OCI-LY7 (cell line): ENCODE measurements around the gene CDK14. TPM values are rescaled to one million over a fixed set of nuclear protein-coding genes. Genes with fewer than 3 reads are reported as not detected.

Experiments
- BruUV-seq: library from RNA; stranded (reverse); fragments of 400-500 nt; replicated peaks from 2 replicates; lab custom pipeline; 2021; lab: Mats Ljungman, UMichigan
- CTCF ChIA-PET: fragments of 300-600 bp; sonication (Branson Sonifier 250); formaldehyde crosslinking; loops from one replicate; lab custom pipeline; 2022; ENCODE audit warnings: antibody characterized with exemption; ENCODE audit not compliant: unreplicated experiment; lab: Charles Lee
- POLR2A ChIA-PET: fragments of 300-600 bp; sonication (Branson Sonifier 250); formaldehyde crosslinking; loops from one replicate; lab custom pipeline; 2022; ENCODE audit warnings: antibody characterized with exemption; lab: Charles Lee
- DNase-seq: peaks from one replicate; pipeline ENCODE4 v3.0.0-alpha.2; 2015; ENCODE audit warnings: low spot score
- H2AFZ ChIP-seq: fragments of 200-600 bp; sonication (generic), shearing (Covaris generic); 2 replicates; pipeline ENCODE4 v1.6.1; 2014; ENCODE audit warnings: mild to moderate bottlenecking, antibody characterized with exemption, low read length, moderate library complexity
- H3K27ac ChIP-seq: fragments of 200-600 bp; sonication (generic); 2 replicates; pipeline ENCODE4 v1.5.1; 2014; ENCODE audit warnings: mixed run types, low read depth, mild to moderate bottlenecking, moderate library complexity, low read length, inconsistent platforms; ENCODE audit not compliant: poor library complexity, severe bottlenecking
- H3K36me3 ChIP-seq: fragments of 200-600 bp; sonication (generic); 2 replicates; pipeline ENCODE4 v1.6.1; 2014; ENCODE audit warnings: mild to moderate bottlenecking, antibody characterized with exemption, low read length, moderate library complexity, mixed read lengths; ENCODE audit not compliant: insufficient read depth
- H3K4me1 ChIP-seq: fragments of 200-600 bp; sonication (generic); 2 replicates; pipeline ENCODE4 v1.5.1; 2014; ENCODE audit warnings: mild to moderate bottlenecking, low read length; ENCODE audit not compliant: insufficient read depth, poor library complexity, severe bottlenecking
- H3K4me2 ChIP-seq: fragments of 200-600 bp; sonication (generic); 2 replicates; pipeline ENCODE4 v1.6.1; 2014; ENCODE audit warnings: mild to moderate bottlenecking, low read length
- H3K4me3 ChIP-seq: fragments of 200-600 bp; sonication (generic); 2 replicates; pipeline ENCODE4 v1.5.1; 2014; ENCODE audit warnings: mild to moderate bottlenecking, low read depth, low read length; ENCODE audit not compliant: poor library complexity, severe bottlenecking
- H3K79me2 ChIP-seq: fragments of 200-600 bp; sonication (generic); 2 replicates; pipeline ENCODE4 v1.6.1; 2016; ENCODE audit warnings: low read depth, mild to moderate bottlenecking, low read length, moderate library complexity, mixed read lengths; ENCODE audit not compliant: insufficient read depth
- H3K9me2 ChIP-seq: fragments of 200-600 bp; sonication (generic); 2 replicates; pipeline ENCODE4 v1.6.1; 2016; ENCODE audit warnings: mild to moderate bottlenecking, low read length, mixed read lengths; ENCODE audit not compliant: insufficient read depth
- H3K9me3 ChIP-seq: fragments of 200-600 bp; sonication (generic); 2 replicates; pipeline ENCODE4 v1.6.1; 2014; ENCODE audit warnings: mild to moderate bottlenecking, mixed run types, low read length, mixed read lengths
- H4K20me1 ChIP-seq: fragments of 200-600 bp; sonication (generic); 2 replicates; pipeline ENCODE4 v1.6.1; 2014; ENCODE audit warnings: mild to moderate bottlenecking, antibody characterized with exemption, low read length, moderate library complexity, mixed read lengths; ENCODE audit not compliant: insufficient read depth
- EZH2phosphoT487 ChIP-seq: fragments of 200-600 bp; sonication (generic); IDR thresholded peaks from 2 replicates; pipeline ENCODE4 v1.6.1; 2018; ENCODE audit warnings: low read depth, borderline replicate concordance, mild to moderate bottlenecking, mixed run types, antibody characterized with exemption, low read length, moderate library complexity, mixed read lengths
- intact Hi-C: fragments of 100-400 bp; cut with micrococcal nuclease; formaldehyde crosslinking; loops from one replicate; pipeline ENCODE4 v1.10.0; 2022; ENCODE audit not compliant: unreplicated experiment
- total RNA-seq, 2 experiments: library from RNA; depleted of rRNA in 1 of 2; stranded (reverse); fragments of >200 nt in 1 of 2; shearing (Covaris generic) in 1 of 2; gene quantifications; 2 replicates each; pipeline ENCODE4 v1.2.3, GENCODE V29; 2014 to 2022
- TF ChIP-seq, protein P1 (sequence below): fragments of 200-600 bp; sonication (generic); conservative IDR thresholded peaks from 2 replicates; pipeline ENCODE4 v1.5.1; 2014; ENCODE audit warnings: mild to moderate bottlenecking, antibody characterized with exemption, low read length, moderate library complexity, mixed read lengths

Gene CDK14
- total RNA-seq, 2 experiments from 2014 or later: 90.7 to 111 TPM

DNA sequence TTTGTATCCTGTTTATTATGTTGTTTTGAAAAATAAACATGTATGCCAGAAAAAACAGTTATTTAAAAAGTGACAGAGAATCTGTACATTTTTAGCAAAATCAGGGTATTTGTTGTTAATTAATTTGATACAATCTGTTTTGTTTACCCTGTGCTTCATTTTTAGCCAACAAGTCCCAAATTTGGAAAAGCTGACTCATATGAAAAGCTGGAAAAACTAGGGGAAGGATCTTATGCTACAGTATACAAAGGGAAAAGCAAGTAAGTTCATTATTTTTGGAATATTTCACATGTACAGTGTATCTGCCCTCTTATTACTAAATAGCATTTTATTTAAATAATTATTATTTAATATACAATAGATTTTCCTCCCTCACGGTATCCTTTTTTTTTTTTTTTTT lies 151.4 kb downstream of the CDK14 start:
- H3K79me2 ChIP-seq: peaks cover 73% of the 10 kb centered on the region; the same call in 1 of the 2 replicates
- no peak overlapping the region for H2AFZ ChIP-seq
- no peaks in the 10 kb centered on the region for H3K9me2 ChIP-seq
- H3K4me1 ChIP-seq: peaks cover 56% of the 10 kb centered on the region
- peaks cover 20% of the 10 kb centered on the region; the same call in 1 of the 2 replicates for H3K9me3 ChIP-seq
- BruUV-seq: no TSS peak
- H3K4me2 ChIP-seq: no peak overlapping the region
- peaks cover 62% of the 10 kb centered on the region for H3K36me3 ChIP-seq
- H3K4me3 ChIP-seq: no peak overlapping the region
- ChIA-PET CTCF (interaction anchor here (0.5 kb wide), 1 partner anchor 9 kb away, joined by 3 read pairs; no protein-coding TSS in a partner anchor), POLR2A (interaction anchor here (0.7 to 3.7 kb wide), 8 partner anchors 9 to 1859 kb away, joined by 3 to 25 read pairs (median 8); no protein-coding TSS in a partner anchor)
- no peak for DNase-seq
- intact Hi-C loops: no loop called here
- no peak overlapping the region for H3K27ac ChIP-seq
- TF ChIP-seq, protein P1, sequence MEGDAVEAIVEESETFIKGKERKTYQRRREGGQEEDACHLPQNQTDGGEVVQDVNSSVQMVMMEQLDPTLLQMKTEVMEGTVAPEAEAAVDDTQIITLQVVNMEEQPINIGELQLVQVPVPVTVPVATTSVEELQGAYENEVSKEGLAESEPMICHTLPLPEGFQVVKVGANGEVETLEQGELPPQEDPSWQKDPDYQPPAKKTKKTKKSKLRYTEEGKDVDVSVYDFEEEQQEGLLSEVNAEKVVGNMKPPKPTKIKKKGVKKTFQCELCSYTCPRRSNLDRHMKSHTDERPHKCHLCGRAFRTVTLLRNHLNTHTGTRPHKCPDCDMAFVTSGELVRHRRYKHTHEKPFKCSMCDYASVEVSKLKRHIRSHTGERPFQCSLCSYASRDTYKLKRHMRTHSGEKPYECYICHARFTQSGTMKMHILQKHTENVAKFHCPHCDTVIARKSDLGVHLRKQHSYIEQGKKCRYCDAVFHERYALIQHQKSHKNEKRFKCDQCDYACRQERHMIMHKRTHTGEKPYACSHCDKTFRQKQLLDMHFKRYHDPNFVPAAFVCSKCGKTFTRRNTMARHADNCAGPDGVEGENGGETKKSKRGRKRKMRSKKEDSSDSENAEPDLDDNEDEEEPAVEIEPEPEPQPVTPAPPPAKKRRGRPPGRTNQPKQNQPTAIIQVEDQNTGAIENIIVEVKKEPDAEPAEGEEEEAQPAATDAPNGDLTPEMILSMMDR: no peak
- TF ChIP-seq EZH2phosphoT487: no peak
- H4K20me1 ChIP-seq: no peaks in the 10 kb centered on the region

DNA sequence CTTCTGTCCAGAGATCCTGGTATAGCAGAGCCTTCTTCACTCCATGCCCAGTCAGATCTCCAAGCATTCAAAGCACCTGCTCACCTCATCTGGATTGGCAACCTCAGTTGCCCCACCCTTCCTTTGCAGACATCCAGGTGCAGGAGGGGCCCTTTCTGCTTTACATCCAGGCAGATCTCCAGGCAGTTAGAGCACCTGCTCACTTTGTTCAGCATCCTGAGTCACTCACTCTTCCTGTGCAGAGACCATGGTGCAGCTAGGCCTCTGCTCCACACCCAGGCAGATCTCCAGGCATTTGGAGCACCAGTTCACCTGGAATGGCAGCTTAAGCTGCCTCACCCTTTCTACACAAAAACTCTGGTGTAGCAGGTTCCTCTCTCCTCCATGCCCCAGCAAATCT lies 153.1 kb downstream of the CDK14 start:
- BruUV-seq: no TSS peak
- peak overlapping the region; percentile 30 for H3K4me2 ChIP-seq
- intact Hi-C loops: loop anchor here (2.0 kb wide), 1 partner anchor 40 kb away; no protein-coding TSS in a partner anchor
- CTCF ChIA-PET: interaction anchor here (0.6 kb wide), 1 partner anchor 37 kb away, joined by 3 read pairs; no protein-coding TSS in a partner anchor
- H2AFZ ChIP-seq: no peak overlapping the region
- H3K4me3 ChIP-seq: no peak overlapping the region
- H3K79me2 ChIP-seq: peaks cover 73% of the 10 kb centered on the region; the same call in 1 of the 2 replicates
- no peaks in the 10 kb centered on the region for H4K20me1 ChIP-seq
- no peaks in the 10 kb centered on the region for H3K9me2 ChIP-seq
- H3K36me3 ChIP-seq: peaks cover 73% of the 10 kb centered on the region
- POLR2A ChIA-PET: interaction anchor here (0.8 to 1.3 kb wide), 3 partner anchors 13 to 41 kb away, joined by 4 to 6 read pairs (median 5); no protein-coding TSS in a partner anchor
- H3K4me1 ChIP-seq: peaks cover 73% of the 10 kb centered on the region
- DNase-seq: peak; percentile 75
- TF ChIP-seq, protein P1: no peak
- no peak for TF ChIP-seq EZH2phosphoT487
- peaks cover 24% of the 10 kb centered on the region; the same call in 1 of the 2 replicates for H3K9me3 ChIP-seq
- H3K27ac ChIP-seq: peak overlapping the region; percentile 61

DNA sequence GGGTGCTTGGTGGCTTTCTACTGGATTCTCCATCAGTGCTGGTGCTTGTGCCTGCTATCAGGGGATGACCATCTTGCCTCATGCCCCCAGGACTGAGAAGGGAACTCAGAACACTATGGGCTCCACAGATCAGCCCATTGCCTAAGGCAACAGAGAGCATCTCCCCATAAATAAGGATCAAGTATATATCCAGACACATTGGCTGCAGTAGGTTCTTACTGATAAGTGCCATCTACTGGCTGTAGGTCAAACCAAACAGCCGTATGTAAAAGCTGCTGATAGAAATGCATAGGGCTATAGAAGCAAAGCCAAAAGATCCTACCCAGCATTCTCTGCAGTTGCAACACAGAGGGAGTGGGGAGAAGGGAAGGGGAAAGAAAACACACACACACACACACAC lies 153.7 kb downstream of the CDK14 start:
- no peaks in the 10 kb centered on the region for H4K20me1 ChIP-seq
- intact Hi-C loops: loop anchor here (2.0 to 5.0 kb wide), 2 partner anchors 41 to 283 kb away; no protein-coding TSS in a partner anchor
- BruUV-seq: no TSS peak
- H3K9me2 ChIP-seq: no peaks in the 10 kb centered on the region
- H3K27ac ChIP-seq: peak overlapping the region; percentile 61
- ChIA-PET POLR2A (interaction anchor here (0.8 to 1.3 kb wide), 5 partner anchors 12 to 48 kb away, joined by 3 to 6 read pairs (median 4); no protein-coding TSS in a partner anchor), CTCF (interaction anchor here (1.4 kb wide), 1 partner anchor 41 kb away, joined by 5 read pairs; no protein-coding TSS in a partner anchor)
- peaks cover 78% of the 10 kb centered on the region; the same call in 1 of the 2 replicates for H3K79me2 ChIP-seq
- peak; percentile 77 for DNase-seq
- H3K4me2 ChIP-seq: peak overlapping the region; percentile 30
- no peak overlapping the region for H3K4me3 ChIP-seq
- peaks cover 26% of the 10 kb centered on the region; the same call in 1 of the 2 replicates for H3K9me3 ChIP-seq
- no peak for TF ChIP-seq EZH2phosphoT487
- TF ChIP-seq, protein P1: peak; percentile 79
- peaks cover 73% of the 10 kb centered on the region for H3K36me3 ChIP-seq
- H2AFZ ChIP-seq: no peak overlapping the region
- peaks cover 78% of the 10 kb centered on the region for H3K4me1 ChIP-seq
